Neural progenitor cell (in vitro differentiated cells): Measurements from ENCODE around the gene COG5. TPM values are rescaled to one million over a fixed set of nuclear protein-coding genes. Genes with fewer than 3 reads are reported as not detected.

Experiments used
- DNase-seq: peaks from one replicate; pipeline ENCODE4 v3.0.0-alpha.2; 2016; ENCODE audit warnings: low spot score
- H2AFZ ChIP-seq: fragments of 200-600 bp; sonication (generic); replicated peaks from 2 replicates; pipeline ENCODE4 v1.6.1; 2016; ENCODE audit warnings: antibody characterized with exemption
- H3F3A ChIP-seq: fragments of 200-600 bp; sonication (generic); 2 replicates; pipeline ENCODE4 v1.6.1; 2016; ENCODE audit warnings: antibody characterized with exemption, low read depth
- H3K27ac ChIP-seq: fragments of 200-600 bp; sonication (generic); 2 replicates; pipeline ENCODE4 v1.5.1; 2016; ENCODE audit warnings: mild to moderate bottlenecking
- H3K27me3 ChIP-seq: fragments of 200-600 bp; sonication (generic); 2 replicates; pipeline ENCODE4 v1.6.1; 2016; ENCODE audit warnings: mild to moderate bottlenecking, moderate library complexity
- H3K36me3 ChIP-seq: fragments of 200-600 bp; sonication (generic); 2 replicates; pipeline ENCODE4 v1.5.1; 2016
- H3K4me1 ChIP-seq: fragments of 200-600 bp; sonication (generic); 2 replicates; pipeline ENCODE4 v1.6.1; 2016; ENCODE audit warnings: mixed run types
- H3K4me2 ChIP-seq: fragments of 200-600 bp; sonication (generic); 2 replicates; pipeline ENCODE4 v1.6.1; 2016
- H3K4me3 ChIP-seq: fragments of 200-600 bp; sonication (generic); 2 replicates; pipeline ENCODE4 v1.5.1; 2016
- H3K79me2 ChIP-seq: fragments of 200-600 bp; sonication (generic); 2 replicates; pipeline ENCODE4 v1.6.1; 2016; ENCODE audit warnings: low read depth
- H3K9ac ChIP-seq: fragments of 200-600 bp; sonication (generic); 2 replicates; pipeline ENCODE4 v1.6.1; 2016
- H3K9me3 ChIP-seq: fragments of 200-600 bp; sonication (generic); 2 replicates; pipeline ENCODE4 v1.5.1; 2016; ENCODE audit warnings: low read depth
- H4K20me1 ChIP-seq: fragments of 200-600 bp; sonication (generic); 2 replicates; pipeline ENCODE4 v1.6.1; 2016; ENCODE audit warnings: low read depth
- H3K27ac Mint-ChIP-seq: 3 replicates; pipeline ENCODE4 v1.8.0; 2021; ENCODE audit warnings: mixed read lengths
- H3K27me3 Mint-ChIP-seq: 2 replicates; pipeline ENCODE4 v1.8.0; 2022; ENCODE audit warnings: low read depth, mild to moderate bottlenecking, inconsistent platforms, moderate library complexity, mixed read lengths; ENCODE audit not compliant: insufficient read depth
- H3K36me3 Mint-ChIP-seq: 3 replicates; pipeline ENCODE4 v1.8.0; 2021; ENCODE audit warnings: mixed read lengths
- H3K4me1 Mint-ChIP-seq: 3 replicates; pipeline ENCODE4 v1.8.0; 2021; ENCODE audit warnings: mixed read lengths
- H3K4me3 Mint-ChIP-seq: 3 replicates; pipeline ENCODE4 v1.8.0; 2021; ENCODE audit warnings: mild to moderate bottlenecking, moderate library complexity, mixed read lengths
- H3K9me3 Mint-ChIP-seq: 3 replicates; pipeline ENCODE4 v1.8.0; 2020; ENCODE audit warnings: mixed read lengths
- EZH2 ChIP-seq: fragments of 200-600 bp; sonication (generic); IDR thresholded peaks from 2 replicates; pipeline ENCODE4 v1.6.1; 2017; ENCODE audit warnings: antibody characterized with exemption, mild to moderate bottlenecking, moderate library complexity
- EZH2phosphoT487 ChIP-seq: fragments of 200-600 bp; sonication (generic); IDR thresholded peaks from 2 replicates; pipeline ENCODE4 v1.6.1; 2017; ENCODE audit warnings: antibody characterized with exemption
- total RNA-seq: library from RNA; depleted of rRNA; stranded (reverse); fragments of >200 nt; gene quantifications from 2 replicates; pipeline ENCODE4 v1.2.3, GENCODE V29; 2015; ENCODE audit warnings: low replicate concordance
- TF ChIP-seq, protein P1 (sequence below): fragments of 200-600 bp; sonication (generic); IDR thresholded peaks from 2 replicates; pipeline ENCODE4 v1.5.1; 2017; ENCODE audit warnings: antibody characterized with exemption, mild to moderate bottlenecking

Gene COG5
- total RNA-seq, 1 donor from 2014 or later: 90.5 TPM

DNA sequence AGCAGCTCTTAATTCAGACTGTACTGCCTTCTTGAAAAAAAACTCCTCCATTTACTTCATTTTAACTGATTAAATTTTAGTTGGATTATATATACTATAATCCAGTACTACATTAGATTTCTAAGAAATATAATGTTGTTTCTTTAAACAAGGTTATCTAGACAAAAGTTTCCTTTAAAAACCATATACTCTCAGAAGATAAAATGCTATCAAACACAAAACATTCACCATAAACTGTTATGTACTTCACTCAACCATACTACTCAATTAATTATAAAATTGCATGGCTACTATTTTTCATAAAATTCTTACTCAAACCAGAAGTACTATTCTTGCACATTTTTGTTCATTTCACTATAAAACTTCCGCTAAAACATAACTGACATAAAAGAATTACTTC lies 81.1 kb downstream of the COG5 start:
- Mint-ChIP-seq H3K4me3 (no peak overlapping the region), H3K27ac (no peak overlapping the region)
- no peak for DNase-seq

DNA sequence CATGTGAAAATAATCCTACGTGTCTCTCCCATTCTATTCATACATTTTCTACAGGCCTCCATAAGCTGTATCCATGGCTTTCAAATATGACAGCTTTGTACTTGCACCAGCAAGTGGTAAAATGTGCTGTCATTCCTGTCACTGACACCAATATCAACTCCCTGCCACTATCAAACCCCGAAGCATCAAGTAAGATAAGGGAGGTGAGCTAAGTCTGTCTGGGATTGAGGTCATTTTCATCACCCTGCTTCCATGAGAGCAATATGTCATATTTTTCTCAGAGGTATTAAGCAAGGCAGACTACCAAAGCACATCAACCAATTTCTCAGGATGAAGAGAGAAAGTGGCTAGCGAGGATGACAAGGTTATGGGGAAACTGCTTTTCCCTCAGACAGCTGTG lies 82.8 kb downstream of the COG5 start:
- Histone ChIP-seq H3K27me3 (no peaks in the 10 kb centered on the region), H3K27ac (no peak overlapping the region), H3K9me3 (no peaks in the 10 kb centered on the region), H3F3A (no peaks in the 10 kb centered on the region), H2AFZ (no peak overlapping the region), H3K79me2 (no peaks in the 10 kb centered on the region), H3K4me1 (no peaks in the 10 kb centered on the region), H3K4me3 (no peak overlapping the region), H4K20me1 (no peaks in the 10 kb centered on the region), H3K4me2 (no peak overlapping the region), H3K9ac (no peak overlapping the region), H3K36me3 (no peaks in the 10 kb centered on the region)
- Mint-ChIP-seq H3K36me3 (no peaks in the 10 kb centered on the region), H3K27ac (no peak overlapping the region), H3K4me3 (no peak overlapping the region), H3K4me1 (no peaks in the 10 kb centered on the region), H3K27me3 (no peaks in the 10 kb centered on the region), H3K9me3 (no peaks in the 10 kb centered on the region)
- no peak for DNase-seq
- TF ChIP-seq, protein P1, sequence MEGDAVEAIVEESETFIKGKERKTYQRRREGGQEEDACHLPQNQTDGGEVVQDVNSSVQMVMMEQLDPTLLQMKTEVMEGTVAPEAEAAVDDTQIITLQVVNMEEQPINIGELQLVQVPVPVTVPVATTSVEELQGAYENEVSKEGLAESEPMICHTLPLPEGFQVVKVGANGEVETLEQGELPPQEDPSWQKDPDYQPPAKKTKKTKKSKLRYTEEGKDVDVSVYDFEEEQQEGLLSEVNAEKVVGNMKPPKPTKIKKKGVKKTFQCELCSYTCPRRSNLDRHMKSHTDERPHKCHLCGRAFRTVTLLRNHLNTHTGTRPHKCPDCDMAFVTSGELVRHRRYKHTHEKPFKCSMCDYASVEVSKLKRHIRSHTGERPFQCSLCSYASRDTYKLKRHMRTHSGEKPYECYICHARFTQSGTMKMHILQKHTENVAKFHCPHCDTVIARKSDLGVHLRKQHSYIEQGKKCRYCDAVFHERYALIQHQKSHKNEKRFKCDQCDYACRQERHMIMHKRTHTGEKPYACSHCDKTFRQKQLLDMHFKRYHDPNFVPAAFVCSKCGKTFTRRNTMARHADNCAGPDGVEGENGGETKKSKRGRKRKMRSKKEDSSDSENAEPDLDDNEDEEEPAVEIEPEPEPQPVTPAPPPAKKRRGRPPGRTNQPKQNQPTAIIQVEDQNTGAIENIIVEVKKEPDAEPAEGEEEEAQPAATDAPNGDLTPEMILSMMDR: no peak
- TF ChIP-seq EZH2phosphoT487 (no peak), EZH2 (no peak)

More for the DNA sequence above, 81.1 kb downstream of the COG5 start:
- H3K79me2 ChIP-seq: no peaks in the 10 kb centered on the region
- H3K4me1 ChIP-seq: no peaks in the 10 kb centered on the region
- Mint-ChIP-seq H3K9me3 (no peaks in the 10 kb centered on the region), H3K36me3 (no peaks in the 10 kb centered on the region), H3K27me3 (no peaks in the 10 kb centered on the region), H3K4me1 (no peaks in the 10 kb centered on the region)
- H3K4me3 ChIP-seq: no peak overlapping the region
- H3K4me2 ChIP-seq: no peak overlapping the region
- H3K9me3 ChIP-seq: no peaks in the 10 kb centered on the region
- no peaks in the 10 kb centered on the region for H3F3A ChIP-seq
- H3K36me3 ChIP-seq: no peaks in the 10 kb centered on the region
- TF ChIP-seq, protein P1: no peak
- no peak for TF ChIP-seq EZH2phosphoT487
- TF ChIP-seq EZH2: no peak
- H3K27me3 ChIP-seq: no peaks in the 10 kb centered on the region
- no peaks in the 10 kb centered on the region for H4K20me1 ChIP-seq
- H3K27ac ChIP-seq: no peak overlapping the region
- no peak overlapping the region for H2AFZ ChIP-seq
- H3K9ac ChIP-seq: no peak overlapping the region

DNA sequence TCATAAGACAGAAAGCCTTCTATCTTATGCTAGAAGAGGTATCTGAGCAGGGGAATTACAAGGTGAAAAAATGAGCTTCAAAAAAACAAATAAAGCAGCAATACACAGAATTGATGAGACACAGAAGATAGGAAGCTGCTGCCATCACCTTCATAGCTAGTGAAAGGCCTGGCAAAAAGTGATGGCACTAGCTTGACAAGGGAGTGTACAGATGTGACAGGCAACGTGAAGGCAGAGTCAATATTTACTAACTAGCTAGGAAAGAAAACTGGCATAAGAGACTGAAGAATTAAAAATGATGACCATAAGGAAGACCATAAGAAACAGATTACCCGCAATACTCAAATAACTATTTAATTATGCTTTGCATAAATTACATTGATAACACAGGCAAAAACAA lies 84.4 kb downstream of the COG5 start:
- Histone ChIP-seq H3K27ac (no peak overlapping the region), H3K9ac (no peak overlapping the region), H3K27me3 (no peaks in the 10 kb centered on the region), H4K20me1 (no peaks in the 10 kb centered on the region), H3K36me3 (no peaks in the 10 kb centered on the region), H2AFZ (no peak overlapping the region), H3K4me2 (no peak overlapping the region), H3K4me1 (no peaks in the 10 kb centered on the region), H3K9me3 (no peaks in the 10 kb centered on the region), H3F3A (no peaks in the 10 kb centered on the region), H3K79me2 (no peaks in the 10 kb centered on the region), H3K4me3 (no peak overlapping the region)
- TF ChIP-seq EZH2 (no peak), EZH2phosphoT487 (no peak)
- TF ChIP-seq, protein P1: no peak
- H3K36me3 Mint-ChIP-seq: no peaks in the 10 kb centered on the region
- H3K4me1 Mint-ChIP-seq: peaks cover 5% of the 10 kb centered on the region
- no peak overlapping the region for H3K4me3 Mint-ChIP-seq
- no peaks in the 10 kb centered on the region for H3K9me3 Mint-ChIP-seq
- no peak overlapping the region for H3K27ac Mint-ChIP-seq
- H3K27me3 Mint-ChIP-seq: no peaks in the 10 kb centered on the region
- no peak for DNase-seq

DNA sequence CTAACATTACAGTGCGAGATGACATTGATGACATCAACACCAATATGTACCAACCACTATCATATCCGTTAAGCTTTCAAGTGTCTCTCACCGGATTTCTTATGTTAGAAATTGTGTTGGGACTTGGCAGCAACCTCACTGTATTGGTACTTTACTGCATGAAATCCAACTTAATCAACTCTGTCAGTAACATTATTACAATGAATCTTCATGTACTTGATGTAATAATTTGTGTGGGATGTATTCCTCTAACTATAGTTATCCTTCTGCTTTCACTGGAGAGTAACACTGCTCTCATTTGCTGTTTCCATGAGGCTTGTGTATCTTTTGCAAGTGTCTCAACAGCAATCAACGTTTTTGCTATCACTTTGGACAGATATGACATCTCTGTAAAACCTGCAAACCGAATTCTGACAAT lies 89.6 kb downstream of the COG5 start:
- Mint-ChIP-seq H3K9me3 (no peaks in the 10 kb centered on the region), H3K27me3 (no peaks in the 10 kb centered on the region), H3K4me1 (peaks cover 10% of the 10 kb centered on the region), H3K27ac (no peak overlapping the region), H3K36me3 (no peaks in the 10 kb centered on the region), H3K4me3 (no peak overlapping the region)
- no peak overlapping the region for H3K4me2 ChIP-seq
- H2AFZ ChIP-seq: no peak overlapping the region
- H3K9ac ChIP-seq: no peak overlapping the region
- no peak overlapping the region for H3K27ac ChIP-seq
- no peak overlapping the region for H3K4me3 ChIP-seq
- no peaks in the 10 kb centered on the region for H3F3A ChIP-seq
- H4K20me1 ChIP-seq: no peaks in the 10 kb centered on the region
- no peak for DNase-seq
- TF ChIP-seq EZH2: no peak
- TF ChIP-seq, protein P1: no peak
- no peak for TF ChIP-seq EZH2phosphoT487
- no peaks in the 10 kb centered on the region for H3K27me3 ChIP-seq
- H3K9me3 ChIP-seq: no peaks in the 10 kb centered on the region
- no peaks in the 10 kb centered on the region for H3K4me1 ChIP-seq
- no peaks in the 10 kb centered on the region for H3K79me2 ChIP-seq
- no peaks in the 10 kb centered on the region for H3K36me3 ChIP-seq
